ENCODE data around the gene TTL.
A peak's percentile ranks its signal among the peaks of the same experiment; 100 is the strongest.
"Not testable (repeated sequence)": the region's sequence is repeated elsewhere in the genome, so short reads cannot be mapped to it uniquely, and the experiment has no call there.

Gene TTL

DNA sequence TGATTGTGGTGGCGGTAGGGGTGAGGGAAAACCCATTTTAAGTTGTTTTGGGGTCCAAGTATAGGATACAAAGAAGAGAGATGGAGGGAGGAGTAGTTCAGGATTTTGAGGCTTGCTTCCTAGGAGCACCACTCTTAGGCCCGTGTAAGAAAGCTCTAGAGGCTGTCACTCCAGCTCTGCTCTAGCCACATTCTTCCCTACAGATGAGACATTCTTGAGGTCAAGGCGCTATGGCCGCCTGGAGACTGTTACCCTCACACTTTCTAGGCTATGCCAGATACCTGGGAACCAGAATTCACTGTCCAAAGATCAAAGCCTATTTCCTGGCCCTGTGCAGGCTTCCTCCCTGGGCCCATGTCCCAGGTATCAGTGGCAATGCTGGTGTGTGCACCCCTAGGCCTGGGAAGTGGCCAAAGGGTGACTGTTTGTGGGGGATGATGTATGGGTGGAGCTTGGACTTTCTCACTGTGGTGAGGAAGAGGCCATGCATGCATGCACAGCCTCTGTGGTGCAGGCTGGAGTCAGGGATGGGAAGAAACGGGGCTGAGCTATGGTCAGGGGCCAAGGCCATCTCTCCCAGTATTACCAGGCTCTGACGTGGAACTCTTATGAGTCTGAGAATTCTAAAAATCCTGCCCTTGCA, 7.0 kb upstream of the TTL start:
- no peak for DNase-seq (ENCODE audit: low read depth in 2 of 3, low spot score in 2 of 3)

GRCh38 chr2:112476434-112476833, 5.5 kb upstream of the TTL start:
- no peak for DNase-seq (ENCODE audit: low read depth in 2 of 3, low spot score in 2 of 3)

DNA sequence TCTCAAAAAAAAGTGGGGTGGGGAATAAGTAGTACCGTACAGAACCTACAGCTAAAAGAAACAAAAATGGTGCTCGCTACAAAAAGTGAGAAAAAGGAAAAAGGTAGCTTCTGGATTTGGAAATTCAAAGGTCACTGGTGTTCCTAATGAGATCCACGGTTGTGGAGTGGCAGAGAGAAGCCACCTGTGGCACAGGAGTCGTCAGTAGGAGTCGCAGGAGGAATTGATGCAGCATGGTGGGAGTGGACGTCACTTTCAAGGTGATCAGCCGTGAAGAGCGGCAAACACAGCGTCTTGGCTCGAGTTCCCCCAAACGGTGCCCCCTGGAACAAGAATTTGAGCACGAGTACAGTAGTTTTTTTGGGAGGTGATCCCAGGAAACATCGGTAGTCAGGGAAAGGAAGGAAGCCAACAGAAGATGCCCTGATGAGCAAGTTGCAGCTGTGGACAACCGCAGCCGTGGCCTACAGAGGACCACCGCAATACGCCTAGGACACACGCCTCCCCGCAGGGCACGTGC, 1.4 kb upstream of the TTL start:
- no peak for DNase-seq (ENCODE audit: low read depth in 2 of 3, low spot score in 2 of 3)

DNA sequence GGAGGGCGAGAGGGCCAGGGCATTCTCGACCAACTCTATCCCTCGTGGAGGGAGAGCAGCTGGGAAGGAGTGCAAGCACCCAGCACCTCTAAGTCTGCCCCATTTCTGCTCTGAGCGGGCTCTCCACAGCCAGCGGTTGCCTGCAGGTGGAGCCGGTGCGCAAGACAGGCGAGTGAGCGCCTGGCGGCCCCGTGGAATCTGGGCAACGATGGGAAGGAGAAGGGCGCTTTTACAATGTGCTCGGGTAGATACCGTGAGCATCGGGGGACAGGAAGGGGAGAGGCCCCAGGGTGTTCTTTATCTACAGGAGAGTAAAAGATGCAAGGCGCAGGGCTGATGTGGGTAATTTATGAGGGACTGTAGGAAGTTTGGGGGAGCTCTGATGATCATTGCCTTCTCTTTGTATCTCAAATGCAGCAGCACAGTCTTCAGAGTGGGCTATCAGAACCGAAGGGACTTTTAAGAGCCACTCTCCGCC, 867 bp upstream of the TTL start:
- peak; percentile 58 to 68 (median 66) for DNase-seq (ENCODE audit: low read depth in 2 of 3, low spot score in 2 of 3)

DNA sequence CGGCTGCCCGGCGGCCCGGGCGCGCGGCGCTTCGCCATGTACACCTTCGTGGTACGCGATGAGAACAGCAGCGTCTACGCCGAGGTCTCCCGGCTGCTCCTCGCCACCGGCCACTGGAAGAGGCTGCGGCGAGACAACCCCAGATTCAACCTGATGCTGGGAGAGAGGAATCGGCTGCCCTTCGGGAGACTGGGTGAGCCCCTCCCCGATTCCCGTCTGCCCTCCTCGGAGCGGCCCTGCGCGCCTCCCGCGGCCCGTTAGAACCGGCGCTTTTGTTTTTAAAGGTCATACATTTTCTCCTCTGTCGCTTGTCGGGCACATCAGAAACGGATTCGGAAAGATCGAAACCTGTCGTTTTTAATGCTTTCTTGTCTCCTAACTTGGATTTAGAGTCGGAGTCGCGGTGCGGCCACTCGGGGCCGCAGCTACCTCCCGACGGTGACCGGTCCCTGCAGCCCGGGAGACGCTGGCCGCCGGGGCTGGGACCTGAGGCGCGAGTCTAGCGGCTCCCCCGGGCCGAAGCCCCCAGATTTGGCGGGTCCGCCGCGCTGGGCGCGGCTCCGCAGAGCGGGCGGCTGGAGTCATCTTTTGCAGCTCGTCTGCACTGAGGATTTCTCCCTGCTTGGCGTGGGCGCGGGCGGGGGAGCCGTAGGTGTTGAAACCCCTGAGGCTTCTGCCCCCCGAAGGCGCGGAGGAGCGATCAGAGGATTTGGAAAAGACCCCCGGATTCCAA, 519 bp downstream of the TTL start:
- DNase-seq (ENCODE audit: low read depth in 2 of 3, low spot score in 2 of 3) = peak; percentile 15 to 23 (median 23)

DNA sequence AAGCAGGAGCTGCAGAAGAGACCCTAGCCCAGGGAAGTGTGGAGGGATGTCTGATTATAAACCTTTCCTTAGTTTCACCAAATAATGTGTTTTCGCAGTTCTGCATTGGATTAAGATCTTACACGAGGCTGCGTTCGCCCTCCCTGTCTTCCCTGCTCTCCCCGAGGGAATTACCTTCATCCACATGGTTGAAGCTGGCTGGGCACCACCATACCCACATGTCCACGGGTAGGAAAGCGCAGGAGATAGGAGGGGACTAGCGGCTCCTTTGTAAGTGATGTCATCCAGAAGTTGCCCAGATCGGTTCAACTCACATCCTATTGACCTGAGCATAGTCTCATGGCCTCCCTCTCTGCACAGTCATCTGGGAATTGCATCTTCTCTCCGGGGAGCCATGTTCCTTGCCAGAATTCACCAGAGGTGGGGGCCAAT, 1.1 kb downstream of the TTL start:
- no peak for DNase-seq (ENCODE audit: low read depth in 2 of 3, low spot score in 2 of 3)

DNA sequence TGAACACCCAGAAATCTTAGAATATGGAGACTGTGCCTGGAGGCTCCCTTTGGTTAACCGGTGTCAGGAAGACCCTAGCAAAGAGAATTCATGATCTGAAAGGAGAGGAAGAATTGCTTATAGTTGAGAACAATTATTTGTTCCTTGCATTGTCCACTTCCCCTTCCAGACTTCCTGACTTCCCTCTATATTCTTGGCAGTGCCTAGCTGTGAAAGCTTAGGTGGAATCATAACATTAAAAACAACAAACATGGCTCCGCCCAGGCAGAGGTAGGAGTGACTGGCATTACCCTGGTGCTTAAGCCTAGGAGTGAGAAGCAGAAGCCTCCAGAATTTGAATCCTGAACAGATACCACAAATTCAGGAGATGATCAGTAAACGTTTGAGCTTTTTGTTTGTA, 1.9 kb downstream of the TTL start:
- DNase-seq (ENCODE audit: low read depth in 2 of 3, low spot score in 2 of 3) = no peak

GRCh38 chr2:112485849-112486248, 3.9 kb downstream of the TTL start:
- DNase-seq (ENCODE audit: low read depth in 2 of 3, low spot score in 2 of 3) = no peak

GRCh38 chr2:112486895-112487294, 4.9 kb downstream of the TTL start:
- no peak for DNase-seq (ENCODE audit: low read depth in 2 of 3, low spot score in 2 of 3)

DNA sequence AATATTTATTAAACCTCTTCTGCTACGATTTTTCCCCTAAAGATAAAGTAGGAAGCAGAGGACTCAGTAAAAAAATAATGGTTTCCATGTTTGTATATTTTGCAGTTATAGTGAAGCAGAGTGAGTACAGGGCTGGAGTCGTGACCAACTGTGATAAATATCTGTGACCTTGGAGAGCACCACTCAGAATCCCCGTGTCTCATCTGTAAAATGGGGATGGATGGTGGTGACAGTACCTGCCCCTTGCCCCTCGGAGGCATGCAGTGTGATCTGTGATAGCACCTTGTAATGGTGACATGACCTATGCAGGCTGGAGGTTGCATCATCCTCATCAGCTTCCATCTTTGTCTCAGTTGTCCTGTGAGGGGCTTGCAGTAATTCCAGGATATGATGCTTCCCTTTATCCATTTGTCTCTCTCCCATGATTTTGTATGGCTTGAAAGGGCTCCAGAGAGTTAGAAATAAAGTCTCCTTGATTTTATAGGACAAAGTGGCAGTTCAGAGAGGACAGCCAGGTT, 5.5 kb downstream of the TTL start:
- no peak for DNase-seq (ENCODE audit: low read depth in 2 of 3, low spot score in 2 of 3)

DNA sequence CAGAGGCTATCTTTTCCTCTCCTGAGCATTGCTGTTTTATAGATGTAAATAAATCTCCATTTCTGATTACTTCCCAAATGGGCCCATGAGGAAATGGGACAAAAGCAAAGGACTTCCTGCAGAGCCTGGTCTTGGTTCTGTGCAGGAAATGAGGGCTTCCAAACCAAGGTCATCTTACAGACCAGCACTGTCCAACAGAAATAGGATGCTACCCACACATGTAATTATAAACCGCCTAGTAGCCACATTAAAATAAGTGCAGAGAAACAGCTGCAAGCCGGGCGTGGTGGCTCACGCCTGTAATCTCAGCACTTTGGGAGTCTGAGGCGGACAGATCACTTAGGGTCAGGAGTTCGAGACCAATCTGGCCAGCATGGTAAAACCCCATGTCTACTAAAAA, 6.2 kb downstream of the TTL start:
- no peak for DNase-seq (ENCODE audit: low read depth in 2 of 3, low spot score in 2 of 3)

DNA sequence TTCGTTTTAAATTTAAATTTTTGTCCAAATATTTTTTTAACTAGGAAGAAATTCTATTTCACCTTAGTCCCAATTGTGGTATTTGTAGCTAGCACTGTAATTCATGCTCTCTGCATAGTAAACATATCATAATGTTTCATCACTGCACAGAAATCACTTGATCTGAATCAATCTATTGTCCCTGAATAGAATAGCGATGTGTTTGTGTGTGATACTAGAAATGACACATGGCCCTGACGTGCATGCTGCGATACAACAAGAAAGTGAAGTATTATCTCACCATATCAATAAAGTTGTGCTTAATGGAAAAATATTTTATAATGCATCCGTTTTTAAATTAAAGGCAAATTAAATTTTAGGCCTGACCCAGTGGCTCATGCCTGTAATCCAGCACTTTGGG, 10.0 kb downstream of the TTL start:
- no peak for DNase-seq (ENCODE audit: low read depth in 2 of 3, low spot score in 2 of 3)

DNA sequence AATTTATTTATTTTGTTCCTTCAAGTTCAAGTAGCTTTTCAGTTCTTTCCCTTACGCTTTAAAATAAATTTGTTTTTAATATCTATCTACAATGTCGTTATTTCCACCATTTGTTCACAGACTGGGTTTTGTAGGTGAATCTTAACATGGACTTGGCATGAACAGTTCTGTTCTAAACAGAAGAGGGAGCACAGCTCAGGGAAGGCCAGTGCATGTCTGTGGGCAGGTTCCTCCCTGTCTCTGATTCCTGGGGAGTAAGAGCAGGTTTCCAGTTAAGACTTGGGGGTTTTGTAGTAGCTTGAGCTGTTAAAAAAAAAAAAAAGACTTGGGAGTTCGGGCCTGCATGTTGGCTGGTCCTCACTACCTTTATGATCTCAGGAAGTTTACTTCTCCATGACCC, 11.1 kb downstream of the TTL start:
- no peak for DNase-seq (ENCODE audit: low read depth in 2 of 3, low spot score in 2 of 3)

GRCh38 chr2:112493858-112494648, 12.1 kb downstream of the TTL start:
- DNase-seq (ENCODE audit: low read depth in 2 of 3, low spot score in 2 of 3) = no peak

DNA sequence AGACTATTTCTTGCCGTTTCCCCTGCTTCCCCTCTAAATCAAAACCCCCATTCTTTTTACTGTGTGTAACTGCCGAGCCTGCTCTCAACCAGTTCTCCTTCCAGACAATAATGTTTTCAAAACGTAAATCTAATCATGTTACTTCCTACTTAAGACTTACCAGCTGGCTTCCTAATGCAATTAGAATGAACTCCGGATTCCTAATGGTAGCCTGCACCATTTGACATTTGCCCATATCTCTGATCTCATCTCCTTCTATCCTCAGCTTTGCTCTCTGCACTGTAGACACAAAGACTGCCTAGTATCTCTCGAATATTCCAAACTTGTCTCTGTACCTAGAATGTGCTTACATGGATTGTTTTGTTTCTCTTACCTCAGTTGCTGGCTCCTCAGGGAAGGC, 12.9 kb downstream of the TTL start:
- DNase-seq (ENCODE audit: low read depth in 2 of 3, low spot score in 2 of 3) = no peak

DNA sequence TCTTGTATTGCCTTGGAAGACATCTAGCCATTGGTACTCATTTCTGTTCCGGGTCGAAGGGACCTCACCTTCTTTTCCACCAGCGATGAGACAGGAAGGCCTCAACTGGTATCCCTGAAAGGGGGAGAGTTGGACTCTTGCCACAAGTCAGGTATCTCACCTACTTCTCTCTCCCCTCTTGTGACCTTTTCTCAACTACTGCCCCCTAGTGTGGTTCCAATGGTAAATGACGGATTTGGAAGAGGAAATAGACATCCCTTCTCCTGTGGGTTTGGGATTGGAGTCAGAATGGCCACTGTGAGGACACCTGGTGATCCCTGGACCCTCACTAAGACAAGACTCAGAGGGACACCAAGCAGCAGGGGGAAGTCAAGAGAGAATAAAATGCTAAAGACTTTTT, 13.9 kb downstream of the TTL start:
- DNase-seq (ENCODE audit: low read depth in 2 of 3, low spot score in 2 of 3) = not testable (repeated sequence)

- not testable (repeated sequence) for DNase-seq (ENCODE audit: low read depth in 2 of 3, low spot score in 2 of 3)
These were observed 19.0 kb downstream of the TTL start for GRCh38 chr2:112500850-112501484.

GRCh38 chr2:112509239-112509998, 27.5 kb downstream of the TTL start:
- not testable (repeated sequence) for DNase-seq (ENCODE audit: low read depth in 2 of 3, low spot score in 2 of 3)

DNA sequence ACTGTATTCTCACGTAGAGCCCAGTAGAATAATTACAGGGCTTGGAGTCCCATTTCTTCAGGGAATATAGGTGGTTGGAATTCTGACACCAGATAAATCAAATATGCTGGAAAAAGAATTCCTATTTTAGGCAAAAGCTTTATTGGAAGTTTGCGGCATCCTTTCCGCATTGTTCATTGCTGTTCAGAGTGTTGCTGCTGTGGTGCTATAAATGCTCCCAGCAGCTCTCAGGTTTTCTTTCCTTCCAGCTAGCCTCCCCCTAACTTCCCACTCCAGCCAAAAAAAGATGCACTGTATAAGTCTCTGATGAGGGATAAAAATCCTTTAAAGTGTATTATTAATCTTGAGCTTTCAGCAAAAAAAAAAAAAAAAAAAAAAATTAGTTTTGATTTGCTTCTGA, 34.8 kb downstream of the TTL start:
- DNase-seq (ENCODE audit: low read depth in 2 of 3, low spot score in 2 of 3) = no peak

- DNase-seq (ENCODE audit: low read depth in 2 of 3, low spot score in 2 of 3) = no peak
These were observed 36.9 kb downstream of the TTL start for GRCh38 chr2:112518807-112519206.
